Measurements from ENCODE around the gene PTGDS.

DNA sequence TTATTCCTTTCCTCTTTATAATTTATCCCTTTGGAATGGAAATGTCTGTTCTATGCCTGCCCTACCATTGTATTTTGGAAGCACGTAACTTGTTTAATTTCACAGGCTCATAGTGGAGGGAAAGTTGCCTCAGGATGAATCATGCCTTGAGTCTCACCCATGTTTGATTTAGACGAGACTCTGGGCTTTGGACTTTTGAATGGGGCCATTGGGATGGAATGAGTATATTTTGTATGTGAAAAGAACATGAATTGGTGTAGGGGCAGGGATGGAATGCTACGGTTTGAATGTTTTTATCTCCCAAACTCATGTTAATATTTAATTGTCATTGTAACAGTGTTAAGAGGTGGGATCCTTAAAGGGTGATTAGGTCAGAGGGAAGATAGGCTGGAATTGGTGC is 43.0 kb upstream of the PTGDS start:
- TF ChIP-seq SP2 (tag by site-specific recombination; IDR thresholded peaks at IDR 0.05): no peak
- TF ChIP-seq, protein P1, sequence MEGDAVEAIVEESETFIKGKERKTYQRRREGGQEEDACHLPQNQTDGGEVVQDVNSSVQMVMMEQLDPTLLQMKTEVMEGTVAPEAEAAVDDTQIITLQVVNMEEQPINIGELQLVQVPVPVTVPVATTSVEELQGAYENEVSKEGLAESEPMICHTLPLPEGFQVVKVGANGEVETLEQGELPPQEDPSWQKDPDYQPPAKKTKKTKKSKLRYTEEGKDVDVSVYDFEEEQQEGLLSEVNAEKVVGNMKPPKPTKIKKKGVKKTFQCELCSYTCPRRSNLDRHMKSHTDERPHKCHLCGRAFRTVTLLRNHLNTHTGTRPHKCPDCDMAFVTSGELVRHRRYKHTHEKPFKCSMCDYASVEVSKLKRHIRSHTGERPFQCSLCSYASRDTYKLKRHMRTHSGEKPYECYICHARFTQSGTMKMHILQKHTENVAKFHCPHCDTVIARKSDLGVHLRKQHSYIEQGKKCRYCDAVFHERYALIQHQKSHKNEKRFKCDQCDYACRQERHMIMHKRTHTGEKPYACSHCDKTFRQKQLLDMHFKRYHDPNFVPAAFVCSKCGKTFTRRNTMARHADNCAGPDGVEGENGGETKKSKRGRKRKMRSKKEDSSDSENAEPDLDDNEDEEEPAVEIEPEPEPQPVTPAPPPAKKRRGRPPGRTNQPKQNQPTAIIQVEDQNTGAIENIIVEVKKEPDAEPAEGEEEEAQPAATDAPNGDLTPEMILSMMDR (tag by site-specific recombination; IDR thresholded peaks at IDR 0.05): no peak
- TF ChIP-seq, protein P2, sequence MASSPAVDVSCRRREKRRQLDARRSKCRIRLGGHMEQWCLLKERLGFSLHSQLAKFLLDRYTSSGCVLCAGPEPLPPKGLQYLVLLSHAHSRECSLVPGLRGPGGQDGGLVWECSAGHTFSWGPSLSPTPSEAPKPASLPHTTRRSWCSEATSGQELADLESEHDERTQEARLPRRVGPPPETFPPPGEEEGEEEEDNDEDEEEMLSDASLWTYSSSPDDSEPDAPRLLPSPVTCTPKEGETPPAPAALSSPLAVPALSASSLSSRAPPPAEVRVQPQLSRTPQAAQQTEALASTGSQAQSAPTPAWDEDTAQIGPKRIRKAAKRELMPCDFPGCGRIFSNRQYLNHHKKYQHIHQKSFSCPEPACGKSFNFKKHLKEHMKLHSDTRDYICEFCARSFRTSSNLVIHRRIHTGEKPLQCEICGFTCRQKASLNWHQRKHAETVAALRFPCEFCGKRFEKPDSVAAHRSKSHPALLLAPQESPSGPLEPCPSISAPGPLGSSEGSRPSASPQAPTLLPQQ (tag by site-specific recombination; IDR thresholded peaks at IDR 0.05): no peak
- TF ChIP-seq ZBTB44 (tag by site-specific recombination; IDR thresholded peaks at IDR 0.05): no peak
- TF ChIP-seq ZNF837 (tag by site-specific recombination; IDR thresholded peaks at IDR 0.05): no peak
- no peak for TF ChIP-seq ZNF121 (tag by site-specific recombination; IDR thresholded peaks at IDR 0.05)
- TF ChIP-seq RBAK (tag by site-specific recombination; IDR thresholded peaks at IDR 0.05): no peak

All from HEK293 (cell line).